G401 (cell line): Measurements from ENCODE around the gene RMDN2. TPM values are rescaled to one million over a fixed set of nuclear protein-coding genes. Genes with fewer than 3 reads are reported as not detected.

Experiments
- total RNA-seq: library from RNA; depleted of rRNA; stranded (reverse); fragments of >200 nt; shearing (Covaris generic); gene quantifications from 2 replicates; pipeline ENCODE4 v1.2.3, GENCODE V29; 2014; rRNA removed

The RMDN2 gene
- total RNA-seq, 1 experiment from 2014 or later = 1.3 TPM

Other genes with a start within 250 kb of the RMDN2 start
- gene CYP1B1, start 150.9 kb downstream of the RMDN2 start, total RNA-seq = not detected in 2 replicates